Measurements from ENCODE around the gene LIPI.
"Not testable (repeated sequence)": the region's sequence is repeated elsewhere in the genome, so short reads cannot be mapped to it uniquely, and the experiment has no call there.

- not testable (repeated sequence) for TF ChIP-seq CTCF (conservative IDR thresholded peaks at IDR 0.05; ENCODE audit: low read depth, low read length); EZH2 (IDR thresholded peaks at IDR 0.05; ENCODE audit: low read length, unreplicated experiment); EZH2phosphoT487 (IDR thresholded peaks at IDR 0.05; ENCODE audit: borderline replicate concordance, low read length)
Measured at GRCh38 chr21:14063620-14064295, 147.0 kb downstream of the LIPI start.
